Epithelial cell of prostate (primary cell): ENCODE results near the gene RNF167.
A peak's percentile ranks its signal among the peaks of the same experiment; 100 is the strongest.

Source experiments
- DNase-seq: peaks from one replicate; pipeline ENCODE4 v3.0.0-alpha.2; 2011; ENCODE audit warnings: low read depth, low spot score
- H3K27ac ChIP-seq: fragments of 450-650 bp; 2 replicates; pipeline ENCODE4 v1.5.1; 2017; ENCODE audit warnings: mild to moderate bottlenecking

The RNF167 gene

GRCh38 chr17:4939796-4940554, at the start of gene RNF167, which contains the start of gene SLC25A11:
RNF167 (plus strand) TSS chr17:4940268; CDS start chr17:4940910, 642 bp downstream.
SLC25A11 (minus strand) TSS chr17:4940046; CDS start chr17:4939910, 136 bp downstream.
- H3K27ac ChIP-seq = peak within 1 kb of the TSS; percentile 96
- DNase-seq = peak; percentile 97

- DNase-seq = no peak
- H3K27ac ChIP-seq = no peak overlapping the region
Observed at GRCh38 chr17:4891411-4892410, 48.4 kb upstream of the RNF167 start.

GRCh38 chr17:4892499-4893221, 47.4 kb upstream of the RNF167 start:
- DNase-seq = no peak
- H3K27ac ChIP-seq = no peak overlapping the region

GRCh38 chr17:4893272-4893671, 46.8 kb upstream of the RNF167 start:
- DNase-seq = no peak

GRCh38 chr17:4893721-4894560, 46.1 kb upstream of the RNF167 start:
- H3K27ac ChIP-seq = no peak overlapping the region
- no peak for DNase-seq

More at GRCh38 chr17:4893272-4893671, 46.8 kb upstream of the RNF167 start:
- no peak overlapping the region for H3K27ac ChIP-seq

GRCh38 chr17:4895121-4895520, 44.9 kb upstream of the RNF167 start:
- H3K27ac ChIP-seq = no peak overlapping the region
- DNase-seq = no peak

- DNase-seq = no peak
- H3K27ac ChIP-seq = no peak overlapping the region
Observed at GRCh38 chr17:4895657-4896331, 44.3 kb upstream of the RNF167 start.

GRCh38 chr17:4896332-4897197, 43.5 kb upstream of the RNF167 start:
- DNase-seq = no peak
- no peak overlapping the region for H3K27ac ChIP-seq

- no peak overlapping the region for H3K27ac ChIP-seq
Observed at GRCh38 chr17:4897198-4897687, 42.8 kb upstream of the RNF167 start.

GRCh38 chr17:4897785-4898184, 42.3 kb upstream of the RNF167 start:
- no peak overlapping the region for H3K27ac ChIP-seq
- DNase-seq = no peak

More at GRCh38 chr17:4897198-4897687, 42.8 kb upstream of the RNF167 start:
- no peak for DNase-seq

- no peak for DNase-seq
- no peak overlapping the region for H3K27ac ChIP-seq
Observed at GRCh38 chr17:4898351-4898750, 41.7 kb upstream of the RNF167 start.

- no peak for DNase-seq
- no peak overlapping the region for H3K27ac ChIP-seq
Observed at GRCh38 chr17:4898927-4899326, 41.1 kb upstream of the RNF167 start.

- no peak within 1 kb of the TSS for H3K27ac ChIP-seq
- DNase-seq = no peak
Observed at GRCh38 chr17:4899341-4900230, 40.5 kb upstream of the RNF167 start, which contains the start of gene C17orf107. C17orf107 (plus strand) TSS chr17:4899536; CDS start chr17:4899763, 227 bp downstream.

- H3K27ac ChIP-seq = no peak overlapping the region
- no peak for DNase-seq
Observed at GRCh38 chr17:4900231-4901107, 39.6 kb upstream of the RNF167 start.

GRCh38 chr17:4901108-4901647, 38.9 kb upstream of the RNF167 start:
- H3K27ac ChIP-seq = no peak overlapping the region

More at GRCh38 chr17:4901108-4901647, 38.9 kb upstream of the RNF167 start:
- no peak for DNase-seq
